BLaER1 (cell line): ENCODE data around the gene WFDC12.
"Not testable (repeated sequence)": the region's sequence is repeated elsewhere in the genome, so short reads cannot be mapped to it uniquely, and the experiment has no call there.

ENCODE experiments used
- H3K27ac ChIP-seq: shearing (Covaris generic); formaldehyde crosslinking; 2 replicates; pipeline ENCODE4 v1.8.1; 2022
- H3K27me3 ChIP-seq: shearing (Covaris generic); formaldehyde crosslinking; 2 replicates; pipeline ENCODE4 v1.8.1; 2022
- H3K36me3 ChIP-seq: shearing (Covaris generic); formaldehyde crosslinking; 2 replicates; pipeline ENCODE4 v1.8.1; 2022
- H3K4me1 ChIP-seq: shearing (Covaris generic); formaldehyde crosslinking; 2 replicates; pipeline ENCODE4 v1.8.1; 2022
- H3K4me2 ChIP-seq: shearing (Covaris generic); formaldehyde crosslinking; 2 replicates; pipeline ENCODE4 v1.8.1; 2022
- H3K4me3 ChIP-seq: shearing (Covaris generic); formaldehyde crosslinking; 2 replicates; pipeline ENCODE4 v1.8.1; 2022
- H3K9ac ChIP-seq: shearing (Covaris generic); formaldehyde crosslinking; 2 replicates; pipeline ENCODE4 v1.8.1; 2022
- H3K9me3 ChIP-seq: shearing (Covaris generic); formaldehyde crosslinking; 2 replicates; pipeline ENCODE4 v1.8.1; 2022
- H4K20me1 ChIP-seq: shearing (Covaris generic); formaldehyde crosslinking; 2 replicates; pipeline ENCODE4 v1.8.1; 2022
- Cebpa-rat ChIP-seq: shearing (Covaris generic); IDR thresholded peaks from 2 replicates; pipeline ENCODE4 v1.8.1; 2022

WFDC12 gene

DNA sequence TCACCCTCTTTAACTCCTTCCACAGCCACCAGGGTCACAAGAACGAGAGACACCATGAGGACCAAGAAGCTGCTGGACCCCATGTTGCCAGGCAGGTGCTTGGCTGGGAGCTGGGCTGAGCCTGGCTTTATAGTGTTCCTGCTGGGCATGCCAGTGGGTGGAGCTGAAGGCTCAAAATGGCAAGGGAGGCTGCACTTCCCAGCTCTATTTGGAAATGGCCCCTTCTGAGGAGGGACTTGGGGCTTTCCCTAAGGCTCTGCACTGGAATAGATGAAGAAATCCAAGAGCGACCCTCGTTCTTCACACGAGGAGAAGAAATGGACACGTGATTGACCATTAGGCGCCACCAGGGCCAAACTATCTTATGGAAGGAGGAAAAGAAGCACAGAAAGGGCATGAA lies at the start of gene WFDC12:
Gene WFDC12, minus strand, starts transcription at position 101 of the 400 bp plus-strand sequence. Its CDS starts 18 bp downstream, at position 83.
- H3K4me3 ChIP-seq, result no peak within 1 kb of the TSS
- no peak for TF ChIP-seq Cebpa-rat
- no peaks in the 10 kb centered on the region for H3K27me3 ChIP-seq
- H4K20me1 ChIP-seq, result no peaks in the 10 kb centered on the region
- H3K4me1 ChIP-seq, result no peaks in the 10 kb centered on the region
- H3K4me2 ChIP-seq, result no peak within 1 kb of the TSS
- no peaks in the 10 kb centered on the region for H3K36me3 ChIP-seq
- no peak within 1 kb of the TSS for H3K9ac ChIP-seq
- peaks cover 6% of the 10 kb centered on the region for H3K9me3 ChIP-seq
- H3K27ac ChIP-seq, result no peak within 1 kb of the TSS

DNA sequence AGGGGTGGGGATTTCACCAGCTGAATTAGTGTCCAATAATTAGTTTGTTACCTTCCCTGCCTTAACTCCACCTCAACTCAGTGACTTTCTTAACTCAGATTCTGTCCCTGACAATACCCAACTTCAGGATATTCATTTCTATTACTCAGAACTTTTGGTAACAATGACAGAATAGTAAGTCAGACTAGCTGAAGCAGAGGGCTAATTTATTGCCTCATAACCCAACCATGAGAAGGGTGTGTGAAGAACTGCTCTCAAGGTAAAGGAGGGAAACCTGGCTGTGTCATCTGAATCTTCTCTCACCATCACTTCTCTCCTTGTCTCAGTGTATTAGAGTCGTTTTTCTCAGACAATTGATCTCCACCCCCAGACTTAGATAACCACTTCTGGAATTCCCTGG lies 49.3 kb upstream of the WFDC12 start:
- TF ChIP-seq Cebpa-rat, result no peak
- H3K9me3 ChIP-seq, result peaks cover 8% of the 10 kb centered on the region

GRCh38 chr20:45164906-45165305 lies 40.6 kb upstream of the WFDC12 start:
- H3K9ac ChIP-seq, result no peak overlapping the region
- TF ChIP-seq Cebpa-rat, result no peak
- peaks cover 10% of the 10 kb centered on the region for H3K9me3 ChIP-seq
- H3K4me1 ChIP-seq, result no peaks in the 10 kb centered on the region
- no peak overlapping the region for H3K4me3 ChIP-seq
- no peaks in the 10 kb centered on the region for H3K27me3 ChIP-seq
- H3K27ac ChIP-seq, result no peak overlapping the region
- H4K20me1 ChIP-seq, result no peaks in the 10 kb centered on the region
- no peak overlapping the region for H3K4me2 ChIP-seq
- no peaks in the 10 kb centered on the region for H3K36me3 ChIP-seq

More for the DNA sequence above, 49.3 kb upstream of the WFDC12 start:
- Histone ChIP-seq H4K20me1 (no peaks in the 10 kb centered on the region), H3K4me1 (no peaks in the 10 kb centered on the region), H3K27ac (no peak overlapping the region), H3K36me3 (no peaks in the 10 kb centered on the region), H3K4me2 (no peak overlapping the region), H3K9ac (no peak overlapping the region), H3K4me3 (no peak overlapping the region), H3K27me3 (no peaks in the 10 kb centered on the region)

GRCh38 chr20:45163083-45163803 lies 39.0 kb upstream of the WFDC12 start:
- peaks cover 15% of the 10 kb centered on the region for H3K9me3 ChIP-seq
- H3K9ac ChIP-seq, result no peak overlapping the region
- no peak overlapping the region for H3K4me3 ChIP-seq
- H3K27ac ChIP-seq, result no peak overlapping the region
- no peaks in the 10 kb centered on the region for H3K4me1 ChIP-seq
- H3K36me3 ChIP-seq, result no peaks in the 10 kb centered on the region
- no peaks in the 10 kb centered on the region for H4K20me1 ChIP-seq
- H3K4me2 ChIP-seq, result no peak overlapping the region
- H3K27me3 ChIP-seq, result no peaks in the 10 kb centered on the region
- no peak for TF ChIP-seq Cebpa-rat

DNA sequence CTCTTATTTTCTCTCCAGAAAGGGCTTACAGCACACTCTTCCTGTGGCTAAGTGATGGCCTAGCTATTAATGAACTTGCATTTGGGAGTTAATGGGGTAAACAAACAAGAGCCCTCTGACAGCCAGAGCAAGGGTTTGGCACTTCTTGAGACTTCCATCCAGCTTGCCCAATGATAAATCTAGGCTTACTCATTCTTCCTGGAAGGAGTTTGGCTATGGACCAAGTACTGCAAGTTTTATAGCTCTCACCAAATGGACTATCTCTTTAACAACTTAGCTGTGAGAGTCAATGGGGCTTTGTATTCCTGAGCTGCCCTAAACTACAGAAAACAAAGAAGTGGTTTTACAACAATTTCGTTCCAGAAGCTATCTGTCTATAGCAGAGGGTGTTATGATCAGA lies 33.7 kb upstream of the WFDC12 start:
- Histone ChIP-seq H3K4me2 (no peak overlapping the region), H3K4me1 (no peaks in the 10 kb centered on the region), H3K27ac (no peak overlapping the region), H4K20me1 (no peaks in the 10 kb centered on the region), H3K9me3 (peaks cover 31% of the 10 kb centered on the region), H3K36me3 (no peaks in the 10 kb centered on the region), H3K27me3 (no peaks in the 10 kb centered on the region), H3K4me3 (no peak overlapping the region), H3K9ac (no peak overlapping the region)
- no peak for TF ChIP-seq Cebpa-rat

GRCh38 chr20:45156713-45157112 lies 32.4 kb upstream of the WFDC12 start:
- no peak overlapping the region for H3K4me2 ChIP-seq
- peaks cover 29% of the 10 kb centered on the region for H3K9me3 ChIP-seq
- TF ChIP-seq Cebpa-rat, result no peak
- no peak overlapping the region for H3K27ac ChIP-seq
- H4K20me1 ChIP-seq, result no peaks in the 10 kb centered on the region
- H3K36me3 ChIP-seq, result no peaks in the 10 kb centered on the region
- H3K4me1 ChIP-seq, result no peaks in the 10 kb centered on the region
- no peak overlapping the region for H3K9ac ChIP-seq
- no peaks in the 10 kb centered on the region for H3K27me3 ChIP-seq
- no peak overlapping the region for H3K4me3 ChIP-seq

DNA sequence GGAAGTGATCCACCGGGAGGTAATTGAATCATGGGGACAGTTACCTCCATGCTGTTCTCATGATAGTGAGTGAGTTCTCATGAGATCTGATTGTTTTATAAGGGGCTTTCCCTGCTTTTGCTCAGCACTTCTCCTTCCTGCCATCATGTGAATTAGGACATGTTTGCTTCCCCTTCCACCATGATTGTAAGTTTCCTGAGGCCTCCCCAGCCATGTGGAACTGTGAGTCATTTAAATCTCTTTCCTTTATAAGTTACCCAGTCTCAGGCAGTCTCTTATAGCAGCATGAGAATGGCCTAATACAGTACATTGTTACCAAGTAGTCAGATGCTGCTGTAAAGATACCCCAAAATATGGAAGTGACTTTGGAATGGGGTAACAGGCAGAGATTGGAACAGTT lies 30.5 kb upstream of the WFDC12 start:
- H4K20me1 ChIP-seq, H3K4me3 ChIP-seq, H3K27me3 ChIP-seq, H3K27ac ChIP-seq, H3K4me2 ChIP-seq, H3K4me1 ChIP-seq, H3K9ac ChIP-seq, H3K36me3 ChIP-seq: not testable (repeated sequence)
- peaks cover 29% of the 10 kb centered on the region for H3K9me3 ChIP-seq

- Histone ChIP-seq H3K4me1 (no peaks in the 10 kb centered on the region), H3K9ac (no peak overlapping the region), H3K36me3 (no peaks in the 10 kb centered on the region), H3K9me3 (peaks cover 26% of the 10 kb centered on the region), H3K27ac (no peak overlapping the region), H3K27me3 (no peaks in the 10 kb centered on the region), H3K4me3 (no peak overlapping the region), H3K4me2 (no peak overlapping the region), H4K20me1 (no peaks in the 10 kb centered on the region)
- TF ChIP-seq Cebpa-rat, result no peak
Observed at GRCh38 chr20:45154183-45154582, 29.9 kb upstream of the WFDC12 start.

DNA sequence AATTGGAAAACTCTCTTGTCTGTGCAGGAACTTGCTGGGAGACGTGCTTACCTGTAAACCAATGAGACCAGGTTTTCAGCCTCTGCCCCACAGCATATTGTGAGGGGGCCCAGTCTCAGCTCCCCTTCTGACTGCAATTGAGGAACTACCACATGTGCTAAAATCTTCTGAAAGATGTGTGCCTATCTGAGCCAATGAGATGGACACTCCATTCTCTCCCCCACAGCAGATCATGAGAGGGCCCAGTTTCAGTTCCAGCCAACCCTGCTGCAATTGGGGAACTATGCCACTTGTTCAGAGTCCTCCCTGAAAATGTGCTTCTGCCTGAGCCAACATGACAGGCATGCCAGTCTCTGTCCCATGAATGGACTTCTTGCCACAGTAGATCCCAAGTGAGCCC lies 29.5 kb upstream of the WFDC12 start:
- H3K9ac ChIP-seq, result no peak overlapping the region
- H3K4me2 ChIP-seq, result no peak overlapping the region
- no peaks in the 10 kb centered on the region for H4K20me1 ChIP-seq
- no peaks in the 10 kb centered on the region for H3K4me1 ChIP-seq
- H3K27ac ChIP-seq, result no peak overlapping the region
- no peak overlapping the region for H3K4me3 ChIP-seq
- no peak for TF ChIP-seq Cebpa-rat
- peaks cover 22% of the 10 kb centered on the region for H3K9me3 ChIP-seq
- no peaks in the 10 kb centered on the region for H3K27me3 ChIP-seq
- no peaks in the 10 kb centered on the region for H3K36me3 ChIP-seq

- no peaks in the 10 kb centered on the region for H3K4me1 ChIP-seq
- H3K4me3 ChIP-seq, result no peak overlapping the region
- H4K20me1 ChIP-seq, result no peaks in the 10 kb centered on the region
- TF ChIP-seq Cebpa-rat, result no peak
- H3K4me2 ChIP-seq, result no peak overlapping the region
- H3K36me3 ChIP-seq, result no peaks in the 10 kb centered on the region
- H3K27ac ChIP-seq, result no peak overlapping the region
- no peak overlapping the region for H3K9ac ChIP-seq
- H3K9me3 ChIP-seq, result peaks cover 17% of the 10 kb centered on the region
- no peaks in the 10 kb centered on the region for H3K27me3 ChIP-seq
Observed at GRCh38 chr20:45153147-45153546, 28.9 kb upstream of the WFDC12 start.

DNA sequence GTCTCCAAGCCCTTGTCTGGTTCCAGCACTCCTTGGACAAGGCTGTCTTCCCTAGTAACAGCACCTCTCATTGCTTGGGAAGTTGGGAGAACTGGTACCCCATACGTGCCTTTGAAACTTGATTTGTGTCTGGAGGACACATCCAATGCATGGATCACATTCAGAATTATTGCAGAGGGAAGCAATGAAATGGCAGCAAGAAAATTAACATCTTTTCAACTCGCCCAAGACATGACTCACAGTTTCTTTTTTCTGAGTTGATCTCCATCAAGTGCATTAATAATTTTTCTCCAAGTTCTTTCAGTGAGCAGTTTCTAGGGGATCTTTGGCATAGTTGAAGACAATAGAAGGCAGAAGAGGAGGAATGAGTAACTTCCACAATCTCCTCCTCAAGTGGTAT lies 28.1 kb upstream of the WFDC12 start:
- Histone ChIP-seq H3K9me3 (peaks cover 15% of the 10 kb centered on the region), H3K36me3 (no peaks in the 10 kb centered on the region), H4K20me1 (no peaks in the 10 kb centered on the region), H3K27ac (no peak overlapping the region), H3K9ac (no peak overlapping the region), H3K4me1 (no peaks in the 10 kb centered on the region), H3K27me3 (no peaks in the 10 kb centered on the region), H3K4me3 (no peak overlapping the region), H3K4me2 (no peak overlapping the region)
- no peak for TF ChIP-seq Cebpa-rat
